Pancreas (tissue), 10 donors: ENCODE data around the gene GPS1. TPM values are rescaled to one million over a fixed set of nuclear protein-coding genes. Genes with fewer than 3 reads are reported as not detected.

ENCODE experiments used
- ATAC-seq, 4 donors: fragments of 200-7000 bp; cut with Tn5 transposase; one replicate each; pipeline versions ENCODE4 v1.8.0 to v1.9.1; 2020; ENCODE audit warnings: mild to moderate bottlenecking in 4 of 4, moderate library complexity in 4 of 4
- DNase-seq, 6 donors: peaks; one replicate each; pipeline ENCODE4 v3.0.0-alpha.2; 2020
- FAIRE-seq: peaks from 2 replicates; lab custom pipeline; 2012; peaks lifted over from hg19 to GRCh38; lab: Jason Lieb, UNC
- H3K27ac ChIP-seq, 4 donors: fragments of 200-600 bp; sonication (generic); 1 replicate in 3 of 4; 2 replicates in 1 of 4; pipeline versions ENCODE4 v1.5.0 to v1.8.0; 2020
- H3K27me3 ChIP-seq, 4 donors: fragments of 200-600 bp; one replicate each; pipeline ENCODE4 v1.8.0; 2021
- H3K36me3 ChIP-seq, 3 donors: fragments of 200-600 bp; sonication (generic) in 1 of 3; one replicate each; pipeline versions ENCODE4 v1.5.0 to v1.8.0; 2020 to 2021
- H3K4me1 ChIP-seq, 3 donors: fragments of 200-600 bp; one replicate each; pipeline ENCODE4 v1.8.0; 2021
- H3K4me3 ChIP-seq, 4 donors: fragments of 200-600 bp; sonication (generic) in 2 of 4; one replicate each; pipeline versions ENCODE4 v1.5.0 to v1.8.0; 2020 to 2021
- H3K9me3 ChIP-seq, 4 donors: fragments of 200-600 bp; one replicate each; pipeline ENCODE4 v1.8.0; 2021
- WGBS, 2 donors: extraction: QIAGEN DNeasy Blood & Tissue Kit; methylation state at CpG; one replicate each; pipeline ENCODE4 v1.1.7; 2013; 5-methylcytosine and 5-hydroxymethylcytosine counted together
- intact Hi-C, 3 donors: fragments of 100-400 bp; cut with DNase I; formaldehyde crosslinking; loops; one replicate each; pipeline versions ENCODE4 v1.11.1 to v1.14.2; 2022
- polyA plus RNA-seq, 2 donors: library from polyadenylated mRNA; stranded (reverse); fragments of 200-250 nt; gene quantifications; one replicate each; pipeline ENCODE4 v1.2.3, GENCODE V29; 2013
- total RNA-seq, 6 donors: library from RNA; stranded (reverse); fragmentation: NEBNext Ultra II Directional in 4 of 6; extraction: Animal tissue kit (Norgen Biotek cat#: 25700) in 4 of 6; gene quantifications; one replicate each; pipeline versions ENCODE4 v1.2.1 to v1.2.4, GENCODE V29; 2021 to 2023
- TF ChIP-seq, protein P1 (sequence below), 4 donors: fragments of 200-600 bp; sonication (generic) in 3 of 4; IDR thresholded peaks; one replicate each; pipeline versions ENCODE4 v1.5.0 to v1.8.0; 2021; ENCODE audit warnings: antibody characterized with exemption in 4 of 4
- donor health status: healthy with polysubstance abuse.
- donor health status: DM: no; HTN: no; CAD: no; lungs with moderate emphysema.
- donor health status: DM: no; HTN: no; CAD: no.
- donor health status: control.
- donor health status: control.
- donor health status: Bipolar disorder and iron deficiency.
- donor health status: DM: yes; HTN: yes; CAD: no.
- donor health status: DM: no; HTN: no; CAD: no.
- donor health status: DM: no; HTN: no; CAD: no.
- donor health status: DM: yes; HTN: yes; CAD: no.

Gene GPS1
- total and polyA plus RNA-seq, 8 donors = 43.0 to 149 (median 53.3) TPM

DNA sequence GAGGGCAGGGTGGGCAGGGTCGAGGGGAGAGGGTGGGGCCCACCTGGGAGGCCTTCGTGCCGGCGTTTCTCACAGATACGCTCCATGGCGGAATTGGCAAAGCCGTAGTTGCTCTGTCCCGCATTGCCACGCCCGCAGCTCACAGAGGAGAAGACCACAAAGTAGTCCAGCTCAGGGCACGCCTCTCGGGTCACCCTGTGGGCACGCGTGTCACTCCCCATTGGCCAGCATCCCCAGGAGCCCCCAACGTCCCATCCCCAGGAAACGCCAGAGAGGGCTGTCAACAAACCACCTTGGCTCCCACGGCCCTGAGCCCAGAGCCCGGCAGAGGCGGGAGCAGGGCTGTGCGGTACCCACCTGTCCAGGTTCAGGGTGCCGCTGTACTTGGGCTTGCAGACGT lies 30.3 kb downstream of the GPS1 start:
- FAIRE-seq = no peak
- Histone ChIP-seq H3K27me3 (no peaks in the 10 kb centered on the region), H3K36me3 (peaks cover 0 to 40% (median 18%) of the 10 kb centered on the region in 3 donors), H3K4me1 (no peaks in the 10 kb centered on the region), H3K4me3 (no peak overlapping the region), H3K9me3 (no peaks in the 10 kb centered on the region), H3K27ac (no peak overlapping the region)
- peak in 1 of 6 donors; percentile 71 for DNase-seq
- 91 to 92% methylated on average over 18 to 22 of the region's 22 CpGs for WGBS, 2 donors
- ATAC-seq = no peak
- intact Hi-C loops = no loop called here
- TF ChIP-seq, protein P1, sequence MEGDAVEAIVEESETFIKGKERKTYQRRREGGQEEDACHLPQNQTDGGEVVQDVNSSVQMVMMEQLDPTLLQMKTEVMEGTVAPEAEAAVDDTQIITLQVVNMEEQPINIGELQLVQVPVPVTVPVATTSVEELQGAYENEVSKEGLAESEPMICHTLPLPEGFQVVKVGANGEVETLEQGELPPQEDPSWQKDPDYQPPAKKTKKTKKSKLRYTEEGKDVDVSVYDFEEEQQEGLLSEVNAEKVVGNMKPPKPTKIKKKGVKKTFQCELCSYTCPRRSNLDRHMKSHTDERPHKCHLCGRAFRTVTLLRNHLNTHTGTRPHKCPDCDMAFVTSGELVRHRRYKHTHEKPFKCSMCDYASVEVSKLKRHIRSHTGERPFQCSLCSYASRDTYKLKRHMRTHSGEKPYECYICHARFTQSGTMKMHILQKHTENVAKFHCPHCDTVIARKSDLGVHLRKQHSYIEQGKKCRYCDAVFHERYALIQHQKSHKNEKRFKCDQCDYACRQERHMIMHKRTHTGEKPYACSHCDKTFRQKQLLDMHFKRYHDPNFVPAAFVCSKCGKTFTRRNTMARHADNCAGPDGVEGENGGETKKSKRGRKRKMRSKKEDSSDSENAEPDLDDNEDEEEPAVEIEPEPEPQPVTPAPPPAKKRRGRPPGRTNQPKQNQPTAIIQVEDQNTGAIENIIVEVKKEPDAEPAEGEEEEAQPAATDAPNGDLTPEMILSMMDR (IDR thresholded peaks at IDR 0.05) = no peak

DNA sequence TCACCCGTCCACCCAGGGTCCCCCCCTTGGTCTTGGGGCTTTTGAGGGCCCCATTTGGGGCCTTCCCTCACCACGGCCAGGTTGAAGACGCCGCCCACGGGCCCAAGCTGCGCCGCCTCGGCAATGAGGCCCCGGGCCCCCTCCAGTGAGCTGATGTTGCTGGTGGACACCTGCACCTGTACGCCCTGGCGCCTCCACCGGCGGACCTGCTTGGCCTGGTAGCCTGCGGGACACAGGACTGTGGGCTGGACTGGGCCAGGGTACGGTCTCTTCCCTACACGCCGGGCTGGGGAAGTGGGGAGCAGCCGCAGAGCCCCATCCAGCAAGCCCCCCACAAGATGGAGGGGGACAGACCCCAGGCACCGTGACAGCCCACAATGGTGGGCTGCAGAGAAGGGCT lies 30.8 kb downstream of the GPS1 start:
- FAIRE-seq (no peak), DNase-seq (peak in 1 of 6 donors; percentile 77), ATAC-seq (no peak)
- H3K4me1 ChIP-seq = no peaks in the 10 kb centered on the region
- H3K9me3 ChIP-seq = no peaks in the 10 kb centered on the region
- no peaks in the 10 kb centered on the region for H3K27me3 ChIP-seq
- H3K4me3 ChIP-seq = no peak overlapping the region
- H3K27ac ChIP-seq = no peak overlapping the region
- intact Hi-C loops = no loop called here
- H3K36me3 ChIP-seq = peaks cover 0 to 40% (median 21%) of the 10 kb centered on the region in 3 donors
- TF ChIP-seq, protein P1 (IDR thresholded peaks at IDR 0.05) = no peak
- WGBS, 2 donors = 89 to 94% methylated on average over 17 to 19 of the region's 19 CpGs

DNA sequence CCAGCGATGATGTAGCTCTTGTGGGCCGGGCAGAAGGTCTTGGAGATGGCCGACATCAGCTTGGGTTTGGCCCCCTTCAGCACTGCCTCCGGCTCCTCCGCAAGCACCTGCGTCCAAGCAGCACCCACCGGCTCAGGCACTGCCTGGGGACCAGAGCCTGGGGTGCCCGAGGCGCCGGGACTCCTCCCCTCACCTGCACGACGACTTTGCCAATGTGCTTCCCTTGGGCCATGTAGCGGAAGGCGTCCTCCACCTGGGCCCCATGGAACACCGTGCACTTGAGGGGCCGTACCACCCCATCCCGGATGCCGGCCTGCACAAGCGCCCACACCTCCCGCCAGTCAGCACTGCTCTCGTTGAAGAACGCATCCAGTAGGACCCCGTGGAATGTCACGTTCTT lies 31.3 kb downstream of the GPS1 start:
- Histone ChIP-seq H3K9me3 (no peaks in the 10 kb centered on the region), H3K36me3 (peaks cover 0 to 44% (median 26%) of the 10 kb centered on the region in 3 donors), H3K27ac (no peak overlapping the region), H3K27me3 (no peaks in the 10 kb centered on the region), H3K4me3 (no peak overlapping the region), H3K4me1 (no peaks in the 10 kb centered on the region)
- WGBS, 2 donors = 94 to 97% methylated on average over 24 of the region's 24 CpGs
- intact Hi-C loops = no loop called here
- DNase-seq (peak in 1 of 6 donors; percentile 64), ATAC-seq (no peak), FAIRE-seq (no peak)
- TF ChIP-seq, protein P1 (IDR thresholded peaks at IDR 0.05) = no peak

DNA sequence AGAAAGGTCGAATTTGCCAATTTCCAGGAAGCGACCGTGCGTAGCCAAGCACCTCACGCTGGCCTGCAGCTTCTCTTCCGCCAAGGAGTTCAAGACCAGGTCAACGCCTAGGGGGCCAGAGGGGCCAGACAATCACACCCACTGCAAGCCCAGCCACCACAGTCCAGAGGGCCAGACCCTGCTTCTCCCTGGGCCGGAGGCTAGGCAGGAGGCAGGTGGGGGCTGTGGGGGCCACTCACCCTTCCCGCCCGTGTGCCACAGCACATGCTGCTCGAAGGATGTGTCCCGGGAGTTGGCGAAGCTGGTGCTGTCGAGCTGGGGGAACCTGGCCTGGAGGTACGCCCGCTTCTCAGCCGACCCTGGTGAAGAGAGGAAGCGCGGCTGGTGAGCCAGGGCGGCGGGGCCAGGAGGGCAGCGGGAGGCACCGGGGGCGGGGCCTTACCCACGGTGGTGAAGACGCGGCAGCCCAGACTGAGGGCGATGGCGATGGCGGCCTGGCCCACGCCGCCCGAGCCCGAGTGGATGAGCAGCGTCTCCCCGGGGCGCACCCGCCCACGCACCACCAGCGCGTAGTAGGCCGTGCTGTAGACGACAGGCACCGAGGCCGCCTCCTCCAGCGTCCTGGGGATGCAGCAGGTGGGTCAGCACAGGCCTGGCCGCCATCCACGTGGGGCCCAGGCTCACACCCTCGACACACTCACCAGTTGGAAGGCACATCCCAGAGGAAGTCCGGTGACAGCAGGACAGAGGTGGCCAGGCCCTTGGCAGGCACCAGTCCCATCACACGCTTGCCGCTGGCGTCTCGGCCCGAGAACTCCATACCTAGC lies 32.0 kb downstream of the GPS1 start:
- no peak for ATAC-seq
- Histone ChIP-seq H3K9me3 (no peaks in the 10 kb centered on the region), H3K4me1 (no peaks in the 10 kb centered on the region), H3K27ac (no peak overlapping the region), H3K36me3 (peaks cover 0 to 49% (median 32%) of the 10 kb centered on the region in 3 donors), H3K4me3 (no peak overlapping the region), H3K27me3 (no peaks in the 10 kb centered on the region)
- 93 to 94% methylated on average over 54 to 55 of the region's 55 CpGs for WGBS, 2 donors
- no peak for FAIRE-seq
- TF ChIP-seq, protein P1 (IDR thresholded peaks at IDR 0.05) = no peak
- DNase-seq = peak in 1 of 6 donors; percentile 69
- intact Hi-C loops = no loop called here
